Measurements from ENCODE around the gene RIC8B. TPM values are rescaled to one million over a fixed set of nuclear protein-coding genes. Genes with fewer than 3 reads are reported as not detected.

RIC8B gene
- total RNA-seq, 1 donor from 2014 or later: 6.5 TPM

DNA sequence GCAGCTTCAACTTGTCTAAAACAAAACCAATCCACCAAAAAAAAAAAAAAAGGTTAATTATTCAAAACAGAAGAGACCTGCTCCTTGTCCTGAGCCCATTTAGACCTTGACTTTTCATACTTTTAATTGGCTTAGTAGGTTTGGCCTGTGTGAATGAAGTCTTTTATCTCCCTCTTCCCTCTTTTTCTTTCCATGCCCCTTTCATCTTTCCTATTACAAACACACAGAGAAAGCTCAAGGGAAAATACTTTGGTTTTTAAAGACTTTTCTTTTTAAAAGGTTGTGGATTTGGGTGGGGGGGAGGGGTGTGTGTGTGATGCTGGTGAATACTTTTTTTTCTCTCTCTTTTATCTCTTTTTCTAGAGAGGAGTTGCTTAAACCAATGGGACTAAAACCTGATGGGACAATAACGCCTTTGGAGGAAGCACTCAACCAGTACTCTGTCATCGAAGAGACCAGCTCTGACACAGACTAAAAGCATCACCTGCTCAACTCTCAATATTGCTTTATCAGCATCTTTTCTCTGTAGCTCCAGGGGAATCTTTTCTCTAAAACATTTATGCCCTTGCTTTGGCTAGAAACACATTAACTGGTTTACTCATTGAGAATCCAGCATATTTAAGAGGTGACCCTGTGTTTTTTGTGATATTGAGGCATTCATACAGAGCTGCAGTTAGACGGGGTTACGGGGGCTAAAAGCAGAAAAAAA, 111.2 kb downstream of the RIC8B start:
- no peak overlapping the region for H3K4me3 ChIP-seq (ENCODE audit: low read depth, low read length)
- DNase-seq (ENCODE audit: low read depth): no peak
- TF ChIP-seq, protein P1, sequence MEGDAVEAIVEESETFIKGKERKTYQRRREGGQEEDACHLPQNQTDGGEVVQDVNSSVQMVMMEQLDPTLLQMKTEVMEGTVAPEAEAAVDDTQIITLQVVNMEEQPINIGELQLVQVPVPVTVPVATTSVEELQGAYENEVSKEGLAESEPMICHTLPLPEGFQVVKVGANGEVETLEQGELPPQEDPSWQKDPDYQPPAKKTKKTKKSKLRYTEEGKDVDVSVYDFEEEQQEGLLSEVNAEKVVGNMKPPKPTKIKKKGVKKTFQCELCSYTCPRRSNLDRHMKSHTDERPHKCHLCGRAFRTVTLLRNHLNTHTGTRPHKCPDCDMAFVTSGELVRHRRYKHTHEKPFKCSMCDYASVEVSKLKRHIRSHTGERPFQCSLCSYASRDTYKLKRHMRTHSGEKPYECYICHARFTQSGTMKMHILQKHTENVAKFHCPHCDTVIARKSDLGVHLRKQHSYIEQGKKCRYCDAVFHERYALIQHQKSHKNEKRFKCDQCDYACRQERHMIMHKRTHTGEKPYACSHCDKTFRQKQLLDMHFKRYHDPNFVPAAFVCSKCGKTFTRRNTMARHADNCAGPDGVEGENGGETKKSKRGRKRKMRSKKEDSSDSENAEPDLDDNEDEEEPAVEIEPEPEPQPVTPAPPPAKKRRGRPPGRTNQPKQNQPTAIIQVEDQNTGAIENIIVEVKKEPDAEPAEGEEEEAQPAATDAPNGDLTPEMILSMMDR (conservative IDR thresholded peaks at IDR 0.05; ENCODE audit: low read depth, low read length): no peak

DNA sequence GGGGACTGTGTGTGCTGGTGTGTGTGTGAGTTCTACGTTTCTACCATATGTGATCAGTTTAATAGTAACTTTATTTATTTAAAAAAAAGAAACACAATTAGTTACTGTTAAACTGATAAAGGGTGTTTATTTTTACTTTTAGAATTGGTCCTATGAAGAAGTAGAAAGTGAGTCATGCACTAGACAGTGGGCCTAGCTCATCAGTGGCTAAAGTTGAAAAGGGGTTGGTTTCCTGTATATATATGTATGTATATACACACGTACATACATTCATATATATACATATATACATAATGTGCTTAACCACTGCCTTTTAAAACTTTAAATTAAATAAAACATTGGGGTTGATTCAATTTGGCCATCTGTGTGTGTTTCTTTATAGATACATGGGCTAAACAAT, 112.5 kb downstream of the RIC8B start:
- TF ChIP-seq, protein P1 (conservative IDR thresholded peaks at IDR 0.05; ENCODE audit: low read depth, low read length): no peak
- H3K4me3 ChIP-seq (ENCODE audit: low read depth, low read length): no peak overlapping the region
- DNase-seq (ENCODE audit: low read depth): no peak

DNA sequence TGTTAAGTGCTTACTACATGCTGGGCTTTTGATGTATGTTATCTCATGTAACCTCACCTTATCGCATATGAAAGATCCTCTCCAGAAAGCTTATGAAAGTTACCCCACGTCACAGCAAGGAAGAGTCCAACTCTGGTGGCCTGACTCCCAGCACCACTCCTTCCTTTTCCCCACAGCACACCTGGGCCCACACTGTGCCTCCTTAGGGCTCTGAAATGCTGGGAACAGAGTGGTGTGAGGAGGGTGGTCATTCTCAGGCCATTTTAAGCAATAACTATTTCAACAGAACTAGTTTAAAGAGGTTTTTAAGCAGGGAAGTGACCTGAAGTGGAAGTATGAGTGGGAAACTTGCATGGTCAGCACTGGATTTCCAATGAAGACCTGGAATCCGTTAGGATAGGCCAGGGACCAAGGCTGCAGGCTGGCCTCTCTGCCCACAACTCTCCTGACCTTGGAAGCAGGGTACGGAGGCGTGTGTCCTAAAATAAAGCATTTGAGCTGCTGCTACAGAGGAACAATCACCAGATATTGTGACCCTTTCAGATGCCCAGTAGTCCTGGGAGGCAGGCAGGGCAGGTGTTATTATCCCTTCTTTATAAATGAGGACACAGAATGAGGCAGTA, 114.0 kb downstream of the RIC8B start:
- TF ChIP-seq, protein P1 (conservative IDR thresholded peaks at IDR 0.05; ENCODE audit: low read depth, low read length): no peak
- no peak overlapping the region for H3K4me3 ChIP-seq (ENCODE audit: low read depth, low read length)

DNA sequence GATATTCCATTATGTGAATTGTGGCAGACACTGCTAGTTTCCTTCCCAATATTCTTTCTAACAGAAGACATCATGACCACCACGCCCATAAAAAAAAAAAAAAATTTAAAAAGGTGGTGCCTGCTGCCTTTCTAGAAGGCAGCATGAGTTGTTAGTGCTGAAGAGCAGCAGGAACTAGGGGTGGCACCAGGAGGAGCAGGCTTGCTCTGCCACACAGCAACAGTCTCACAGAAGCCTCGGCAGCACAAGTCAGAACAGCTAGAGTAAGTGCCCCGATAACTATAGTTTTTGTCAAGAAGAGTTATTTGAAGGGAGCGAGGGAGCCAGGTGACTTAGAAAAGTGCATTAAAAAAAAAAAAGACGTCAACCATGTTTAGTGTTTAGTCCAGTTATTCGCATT, 114.8 kb downstream of the RIC8B start:
- H3K4me3 ChIP-seq (ENCODE audit: low read depth, low read length): no peak overlapping the region
- DNase-seq (ENCODE audit: low read depth): no peak
- TF ChIP-seq, protein P1 (conservative IDR thresholded peaks at IDR 0.05; ENCODE audit: low read depth, low read length): no peak

More for the DNA sequence above, 114.0 kb downstream of the RIC8B start:
- DNase-seq (ENCODE audit: low read depth): no peak

DNA sequence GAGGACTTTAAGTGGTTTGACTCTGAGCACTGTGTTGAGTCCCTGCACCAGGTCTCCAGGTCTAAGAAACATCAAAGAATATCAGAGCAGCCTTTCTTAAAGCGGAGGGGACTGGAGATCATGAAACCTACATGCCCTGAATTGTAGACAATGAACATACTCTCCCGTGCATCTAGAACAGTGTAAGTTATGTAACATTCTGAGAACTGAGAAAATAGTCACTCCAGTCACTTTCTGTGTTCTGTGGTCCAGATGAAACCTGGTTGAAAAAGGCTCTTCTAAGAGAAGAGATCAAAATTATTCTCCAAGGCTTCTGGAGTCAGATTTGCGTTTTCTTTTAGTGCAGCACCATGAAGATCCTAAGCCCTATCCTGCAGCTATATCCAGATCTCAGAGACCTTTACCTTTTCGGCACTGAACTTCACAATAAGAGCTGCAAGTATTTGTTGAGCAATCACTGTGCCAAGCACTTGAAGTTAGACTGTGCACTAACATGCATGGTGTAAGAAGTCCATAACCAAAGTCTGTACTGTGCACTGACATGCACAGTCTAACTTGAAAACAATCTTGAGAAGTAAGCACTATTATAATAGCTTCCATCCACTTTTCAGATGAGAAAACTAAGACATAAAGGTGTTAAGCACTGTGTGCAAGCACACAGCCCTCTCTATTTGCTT, 115.6 kb downstream of the RIC8B start:
- no peak overlapping the region for H3K4me3 ChIP-seq (ENCODE audit: low read depth, low read length)
- no peak for DNase-seq (ENCODE audit: low read depth)
- TF ChIP-seq, protein P1 (conservative IDR thresholded peaks at IDR 0.05; ENCODE audit: low read depth, low read length): no peak

DNA sequence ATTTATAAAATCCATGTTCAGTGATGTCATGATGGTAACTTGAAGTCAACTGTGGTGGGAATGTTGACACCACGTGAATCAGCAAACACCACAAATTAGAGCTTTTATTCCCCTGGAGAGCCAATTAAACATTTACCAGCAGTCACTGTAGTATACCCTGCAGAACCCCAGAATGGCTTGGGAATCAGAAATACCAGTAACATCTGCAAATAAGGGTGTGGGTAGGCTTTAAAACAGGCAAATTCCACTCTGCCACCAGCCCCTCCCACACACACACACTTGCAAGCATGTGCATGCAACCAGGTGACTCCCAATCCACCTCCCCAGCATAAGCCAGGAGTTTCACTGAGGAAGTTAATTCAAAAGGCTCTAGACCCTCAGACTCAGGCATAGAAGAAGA, 117.6 kb downstream of the RIC8B start:
- TF ChIP-seq, protein P1 (conservative IDR thresholded peaks at IDR 0.05; ENCODE audit: low read depth, low read length): no peak
- peak; percentile 29 for DNase-seq (ENCODE audit: low read depth)
- no peak overlapping the region for H3K4me3 ChIP-seq (ENCODE audit: low read depth, low read length)

Data from epithelial cell of proximal tubule (primary cell).